ENCODE measurements around the gene RELN.

- TF ChIP-seq CTCF (optimal IDR thresholded peaks at IDR 0.05 in 1 of 3, IDR thresholded peaks at IDR 0.05 in 1 of 3, conservative IDR thresholded peaks at IDR 0.05 in 1 of 3; ENCODE audit: extremely low read depth in 1 of 3, insufficient read depth in 2 of 3, low read length in 3 of 3) = no peak
- no peak for TF ChIP-seq EZH2 (IDR thresholded peaks at IDR 0.05; ENCODE audit: low read length)
These were observed 276.3 kb downstream of the RELN start for GRCh38 chr7:103712991-103713778.

Data from keratinocyte (primary cell).